ENCODE results near the gene GJC2.

DNA sequence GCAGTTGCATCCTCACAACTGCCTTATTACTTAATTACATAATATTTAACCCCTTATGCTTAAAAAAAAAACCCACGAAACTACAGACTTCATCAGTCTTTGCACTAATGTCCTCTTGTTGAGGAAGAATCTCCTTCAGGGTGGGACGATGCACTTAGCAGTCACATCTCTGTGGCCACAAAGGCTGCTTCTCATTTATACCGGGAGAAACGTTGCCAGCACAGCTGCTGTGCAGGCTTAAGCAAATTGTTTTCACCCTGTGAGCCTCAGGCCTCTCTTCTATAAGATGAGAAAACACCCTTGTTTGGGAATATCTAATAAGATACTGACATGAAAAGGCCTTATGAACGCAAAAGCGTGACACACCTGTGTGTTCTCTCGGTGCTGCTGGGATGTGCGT, 55.2 kb downstream of the GJC2 start:
- TF ChIP-seq CTCF (IDR thresholded peaks at IDR 0.05) (no peak), POLR2A (IDR thresholded peaks at IDR 0.05) (no peak)

All from Peyer's patch (tissue), 4 donors.